Mesenteric fat pad (tissue), 1 donor: ENCODE data around the gene BRDT. TPM values are rescaled to one million over a fixed set of nuclear protein-coding genes. Genes with fewer than 3 reads are reported as not detected.
"Not testable (repeated sequence)": the region's sequence is repeated elsewhere in the genome, so short reads cannot be mapped to it uniquely, and the experiment has no call there.

Experiments used
- DNase-seq: peaks from one replicate; pipeline ENCODE4 v3.0.0-alpha.2; 2020; ENCODE audit warnings: low spot score
- total RNA-seq: library from RNA; stranded (reverse); fragmentation: NEBNext Ultra II Directional; extraction: Animal tissue kit (Norgen Biotek cat#: 25700); gene quantifications from one replicate; pipeline ENCODE4 v1.2.1, GENCODE V29; 2021
- donor health status: DM: yes; HTN: yes; CAD: no.

The BRDT gene
- total RNA-seq, 1 donor from 2014 or later: not detected

GRCh38 chr1:91981996-91982609, 32.9 kb downstream of the BRDT start:
- DNase-seq: no peak

- DNase-seq: no peak
Measured at GRCh38 chr1:91993256-91993655, 44.1 kb downstream of the BRDT start.

- DNase-seq: no peak
Measured at GRCh38 chr1:91997607-91998195, 48.5 kb downstream of the BRDT start.

GRCh38 chr1:92004129-92004528, 54.9 kb downstream of the BRDT start:
- DNase-seq: no peak

GRCh38 chr1:92013923-92014322, 64.7 kb downstream of the BRDT start:
- no peak for DNase-seq

GRCh38 chr1:92016720-92017316, 67.6 kb downstream of the BRDT start:
- no peak for DNase-seq

- no peak for DNase-seq
Measured at GRCh38 chr1:92017656-92018055, 68.5 kb downstream of the BRDT start.

GRCh38 chr1:92026042-92026441, 76.8 kb downstream of the BRDT start:
- DNase-seq: not testable (repeated sequence)

GRCh38 chr1:92026806-92027205, 77.6 kb downstream of the BRDT start:
- no peak for DNase-seq

- no peak for DNase-seq
Measured at GRCh38 chr1:92029241-92029922, 80.2 kb downstream of the BRDT start.

GRCh38 chr1:92030656-92031107, 81.5 kb downstream of the BRDT start:
- no peak for DNase-seq

- DNase-seq: no peak
Measured at GRCh38 chr1:92031281-92032110, 82.3 kb downstream of the BRDT start.

- no peak for DNase-seq
Measured at GRCh38 chr1:92037400-92037799, 88.2 kb downstream of the BRDT start.

GRCh38 chr1:92038695-92039346, 89.6 kb downstream of the BRDT start:
- DNase-seq: no peak

GRCh38 chr1:92040971-92041370, 91.8 kb downstream of the BRDT start:
- no peak for DNase-seq

GRCh38 chr1:92043621-92044020, 94.4 kb downstream of the BRDT start:
- DNase-seq: no peak

GRCh38 chr1:92045766-92046495, 96.7 kb downstream of the BRDT start:
- no peak for DNase-seq

GRCh38 chr1:92051948-92052347, 102.7 kb downstream of the BRDT start:
- no peak for DNase-seq
